Measurements from ENCODE around the gene SSX4B. TPM values are rescaled to one million over a fixed set of nuclear protein-coding genes. Genes with fewer than 3 reads are reported as not detected.
"Not testable (repeated sequence)": the region's sequence is repeated elsewhere in the genome, so short reads cannot be mapped to it uniquely, and the experiment has no call there.

Gene SSX4B
- not detected for total RNA-seq
- polyA plus RNA-seq, result not detected
- long read RNA-seq, donor 1, result 0 reads
- long read RNA-seq, donor 2, result 0 reads
- long read RNA-seq, donor 3, result 0 reads

GRCh38 chrX:48411860-48412259, at the start of gene SSX4B:
Gene SSX4B (minus strand): TSS chrX:48411960. CDS start chrX:48411372, 588 bp downstream.
- ATAC-seq; H3K36me3 ChIP-seq; H3K27me3 ChIP-seq; H3K4me3 ChIP-seq; H3K4me1 ChIP-seq; H3K9me3 ChIP-seq; intact Hi-C loops (cut with DNase I); H3K27ac ChIP-seq; DNase-seq: not testable (repeated sequence)
- WGBS, 2 donors, result no CpG with 5 or more reads among the region's 15 CpGs

GRCh38 chrX:48460606-48461005, 48.8 kb upstream of the SSX4B start:
- WGBS, 2 donors, result 93% methylated on average over 11 of the region's 11 CpGs
- intact Hi-C loops (cut with DNase I), result no loop called here
- H3K4me3 ChIP-seq, result no peak overlapping the region
- H3K4me1 ChIP-seq, result no peaks in the 10 kb centered on the region
- ATAC-seq (no peak), DNase-seq (no peak)
- no peaks in the 10 kb centered on the region for H3K27me3 ChIP-seq
- TF ChIP-seq CTCF (IDR thresholded peaks at IDR 0.05), result no peak
- H3K27ac ChIP-seq, result no peak overlapping the region
- no peaks in the 10 kb centered on the region for H3K36me3 ChIP-seq
- no peaks in the 10 kb centered on the region for H3K9me3 ChIP-seq

GRCh38 chrX:48460031-48460430, 48.3 kb upstream of the SSX4B start:
- no peak overlapping the region for H3K4me3 ChIP-seq
- H3K27ac ChIP-seq, result no peak overlapping the region
- intact Hi-C loops (cut with DNase I), result no loop called here
- 83 to 88% methylated on average over 3 of the region's 3 CpGs for WGBS, 2 donors
- no peak for TF ChIP-seq CTCF (IDR thresholded peaks at IDR 0.05)
- H3K36me3 ChIP-seq, result no peaks in the 10 kb centered on the region
- DNase-seq, result no peak
- no peaks in the 10 kb centered on the region for H3K27me3 ChIP-seq
- no peaks in the 10 kb centered on the region for H3K9me3 ChIP-seq
- ATAC-seq, result no peak
- H3K4me1 ChIP-seq, result no peaks in the 10 kb centered on the region

- no peaks in the 10 kb centered on the region for H3K36me3 ChIP-seq
- DNase-seq (no peak), ATAC-seq (no peak)
- H3K27me3 ChIP-seq, result no peaks in the 10 kb centered on the region
- H3K4me1 ChIP-seq, result no peaks in the 10 kb centered on the region
- no peaks in the 10 kb centered on the region for H3K9me3 ChIP-seq
- no peak overlapping the region for H3K4me3 ChIP-seq
- no peak for TF ChIP-seq CTCF (IDR thresholded peaks at IDR 0.05)
- intact Hi-C loops (cut with DNase I), result no loop called here
- H3K27ac ChIP-seq, result no peak overlapping the region
- 91 to 95% methylated on average over 6 of the region's 6 CpGs for WGBS, 2 donors
Measured at GRCh38 chrX:48459483-48459882, 47.7 kb upstream of the SSX4B start.

- intact Hi-C loops (cut with DNase I), result no loop called here
- DNase-seq, result peak in 1 of 2 donors; percentile 45
- TF ChIP-seq CTCF (IDR thresholded peaks at IDR 0.05), result no peak
- 53 to 56% methylated on average over 6 of the region's 6 CpGs for WGBS, 2 donors
- Histone ChIP-seq H3K27ac (no peak overlapping the region), H3K36me3 (no peaks in the 10 kb centered on the region), H3K4me1 (no peaks in the 10 kb centered on the region), H3K4me3 (no peak overlapping the region), H3K27me3 (no peaks in the 10 kb centered on the region), H3K9me3 (no peaks in the 10 kb centered on the region)
- ATAC-seq, result peak in 6 of 8 donors; percentile 12 to 66 (median 56)
Measured at GRCh38 chrX:48458711-48459110, 47.0 kb upstream of the SSX4B start.
